Activated naive CD4-positive, alpha-beta T cell treated with anti-CD3 and anti-CD28 coated beads for 36 hours (primary cell): Measurements from ENCODE around the gene RING1. TPM values are rescaled to one million over a fixed set of nuclear protein-coding genes. Genes with fewer than 3 reads are reported as not detected.
"Not testable (repeated sequence)": the region's sequence is repeated elsewhere in the genome, so short reads cannot be mapped to it uniquely, and the experiment has no call there.

Experiments
- CTCF ChIA-PET: fragments of 350-600 bp; sonication (Branson Sonifier 250); formaldehyde crosslinking; loops from one replicate; lab custom pipeline; 2021; ENCODE audit warnings: antibody characterized with exemption; lab: Charles Lee
- DNase-seq: peaks from one replicate; pipeline ENCODE4 v3.0.0-alpha.2; 2020
- H3K27ac Mint-ChIP-seq: one replicate; pipeline ENCODE4 v1.8.0; 2021; ENCODE audit warnings: mild to moderate bottlenecking, mixed read lengths
- H3K27me3 Mint-ChIP-seq: one replicate; pipeline ENCODE4 v1.8.0; 2021; ENCODE audit warnings: low read depth, mixed read lengths
- H3K36me3 Mint-ChIP-seq: one replicate; pipeline ENCODE4 v1.8.0; 2021; ENCODE audit warnings: low read depth, mixed read lengths
- H3K4me1 Mint-ChIP-seq: one replicate; pipeline ENCODE4 v1.8.0; 2021; ENCODE audit warnings: low read depth, mixed read lengths
- H3K4me3 Mint-ChIP-seq: one replicate; pipeline ENCODE4 v1.8.0; 2021; ENCODE audit warnings: mild to moderate bottlenecking, moderate library complexity, mixed read lengths
- H3K9me3 Mint-ChIP-seq: one replicate; pipeline ENCODE4 v1.8.0; 2021; ENCODE audit warnings: mixed read lengths
- intact Hi-C: fragments of 100-400 bp; cut with micrococcal nuclease; formaldehyde crosslinking; loops from one replicate; pipeline ENCODE4 v1.15.1; 2023
- total RNA-seq, 2 experiments: library from RNA; stranded (reverse); gene quantifications; one replicate each; pipeline ENCODE4 v1.2.3, GENCODE V29; 2021

RING1 gene
- total RNA-seq, 2 experiments from 2014 or later = 17.1 to 18.2 TPM

- Mint-ChIP-seq H3K4me1 (peaks cover 18% of the 10 kb centered on the region), H3K36me3 (peaks cover 8% of the 10 kb centered on the region)
Observed at GRCh38 chr6:33216117-33216649, 7.9 kb downstream of the RING1 start.

GRCh38 chr6:33217246-33217645, 8.9 kb downstream of the RING1 start:
- H3K4me1 Mint-ChIP-seq = peaks cover 18% of the 10 kb centered on the region
- CTCF ChIA-PET = no interaction called here
- no peak overlapping the region for H3K4me3 Mint-ChIP-seq
- H3K9me3 Mint-ChIP-seq = no peaks in the 10 kb centered on the region
- DNase-seq = no peak
- no peak overlapping the region for H3K27ac Mint-ChIP-seq
- H3K27me3 Mint-ChIP-seq = peaks cover 34% of the 10 kb centered on the region
- H3K36me3 Mint-ChIP-seq = peaks cover 3% of the 10 kb centered on the region
- intact Hi-C loops = no loop called here

More at GRCh38 chr6:33216117-33216649, 7.9 kb downstream of the RING1 start:
- no peak for DNase-seq
- Mint-ChIP-seq H3K27ac (no peak overlapping the region), H3K27me3 (peaks cover 31% of the 10 kb centered on the region), H3K9me3 (no peaks in the 10 kb centered on the region), H3K4me3 (no peak overlapping the region)
- intact Hi-C loops = no loop called here
- CTCF ChIA-PET = no interaction called here

GRCh38 chr6:33217681-33218080, 9.4 kb downstream of the RING1 start:
- CTCF ChIA-PET = interaction anchor here (1.2 kb wide), 1 partner anchor 91 kb away, joined by 3 read pairs; no protein-coding TSS in a partner anchor
- no peak for DNase-seq
- Mint-ChIP-seq H3K36me3 (peaks cover under 1% of the 10 kb centered on the region), H3K4me3 (no peak overlapping the region), H3K27me3 (peaks cover 32% of the 10 kb centered on the region), H3K27ac (no peak overlapping the region), H3K9me3 (no peaks in the 10 kb centered on the region), H3K4me1 (peaks cover 16% of the 10 kb centered on the region)
- intact Hi-C loops = no loop called here

- H3K9me3 Mint-ChIP-seq, intact Hi-C loops, H3K27ac Mint-ChIP-seq, H3K27me3 Mint-ChIP-seq, DNase-seq, H3K4me3 Mint-ChIP-seq, H3K4me1 Mint-ChIP-seq, H3K36me3 Mint-ChIP-seq: not testable (repeated sequence)
- CTCF ChIA-PET = interaction anchor here (0.7 to 1.2 kb wide), 4 partner anchors 29 to 326 kb away, joined by 3 to 4 read pairs (median 3); no protein-coding TSS in a partner anchor
Observed at GRCh38 chr6:33226503-33227120, 18.3 kb downstream of the RING1 start.

GRCh38 chr6:33235221-33235634, 26.9 kb downstream of the RING1 start:
- Mint-ChIP-seq H3K27ac (no peak overlapping the region), H3K9me3 (no peaks in the 10 kb centered on the region)

GRCh38 chr6:33236328-33236727, 28.0 kb downstream of the RING1 start:
- no peak for DNase-seq
- Mint-ChIP-seq H3K4me3 (no peak overlapping the region), H3K36me3 (no peaks in the 10 kb centered on the region), H3K4me1 (peaks cover 2% of the 10 kb centered on the region), H3K9me3 (no peaks in the 10 kb centered on the region), H3K27ac (no peak overlapping the region), H3K27me3 (peaks cover 12% of the 10 kb centered on the region)
- intact Hi-C loops = no loop called here
- CTCF ChIA-PET = no interaction called here

More at GRCh38 chr6:33235221-33235634, 26.9 kb downstream of the RING1 start:
- intact Hi-C loops = no loop called here
- H3K4me3 Mint-ChIP-seq = no peak overlapping the region
- no peaks in the 10 kb centered on the region for H3K4me1 Mint-ChIP-seq
- CTCF ChIA-PET = no interaction called here
- peaks cover 12% of the 10 kb centered on the region for H3K27me3 Mint-ChIP-seq
- no peaks in the 10 kb centered on the region for H3K36me3 Mint-ChIP-seq
- no peak for DNase-seq

GRCh38 chr6:33236852-33237251, 28.6 kb downstream of the RING1 start:
- intact Hi-C loops = no loop called here
- no peak for DNase-seq
- Mint-ChIP-seq H3K27ac (no peak overlapping the region), H3K9me3 (no peaks in the 10 kb centered on the region), H3K4me3 (no peak overlapping the region), H3K27me3 (peaks cover 12% of the 10 kb centered on the region), H3K36me3 (no peaks in the 10 kb centered on the region), H3K4me1 (peaks cover 5% of the 10 kb centered on the region)
- CTCF ChIA-PET = no interaction called here

- intact Hi-C loops = no loop called here
- Mint-ChIP-seq H3K27me3 (peaks cover 15% of the 10 kb centered on the region), H3K9me3 (no peaks in the 10 kb centered on the region), H3K4me3 (no peak overlapping the region), H3K36me3 (no peaks in the 10 kb centered on the region), H3K27ac (no peak overlapping the region), H3K4me1 (peaks cover 12% of the 10 kb centered on the region)
- CTCF ChIA-PET = interaction anchor here (0.6 kb wide), 1 partner anchor 87 kb away, joined by 3 read pairs; no protein-coding TSS in a partner anchor
- no peak for DNase-seq
Observed at GRCh38 chr6:33237741-33238140, 29.4 kb downstream of the RING1 start.

- no peak for DNase-seq
- no peak overlapping the region for H3K4me3 Mint-ChIP-seq
- no peaks in the 10 kb centered on the region for H3K9me3 Mint-ChIP-seq
- CTCF ChIA-PET = no interaction called here
- no peak overlapping the region for H3K27ac Mint-ChIP-seq
- H3K4me1 Mint-ChIP-seq = peaks cover 14% of the 10 kb centered on the region
- peaks cover 3% of the 10 kb centered on the region for H3K27me3 Mint-ChIP-seq
- H3K36me3 Mint-ChIP-seq = no peaks in the 10 kb centered on the region
- intact Hi-C loops = loop anchor here (1.0 kb wide), 1 partner anchor 37 kb away; no protein-coding TSS in a partner anchor
Observed at GRCh38 chr6:33241968-33242367, 33.7 kb downstream of the RING1 start.

- peaks cover 3% of the 10 kb centered on the region for H3K27me3 Mint-ChIP-seq
- no peak overlapping the region for H3K4me3 Mint-ChIP-seq
- H3K4me1 Mint-ChIP-seq = peaks cover 18% of the 10 kb centered on the region
Observed at GRCh38 chr6:33243476-33243875, 35.2 kb downstream of the RING1 start.

GRCh38 chr6:33247977-33248642, 39.8 kb downstream of the RING1 start:
- intact Hi-C loops = loop anchor here (1.0 to 2.0 kb wide), 5 partner anchors 67 to 234 kb away; partner anchors contain the start of gene TAPBP
- Mint-ChIP-seq H3K9me3 (no peaks in the 10 kb centered on the region), H3K27me3 (no peaks in the 10 kb centered on the region), H3K4me3 (peak overlapping the region; percentile 90), H3K36me3 (peaks cover 21% of the 10 kb centered on the region), H3K4me1 (peaks cover 39% of the 10 kb centered on the region), H3K27ac (peak overlapping the region; percentile 93)
- DNase-seq = peak; percentile 97
- CTCF ChIA-PET = interaction anchor here (0.7 to 5.5 kb wide), 28 partner anchors 8 to 234 kb away, joined by 3 to 57 read pairs (median 5); partner anchors contain the start of genes B3GALT4, HSD17B8, RING1 and RPS18

More at GRCh38 chr6:33243476-33243875, 35.2 kb downstream of the RING1 start:
- H3K27ac Mint-ChIP-seq = no peak overlapping the region
- no peak for DNase-seq
- H3K36me3 Mint-ChIP-seq = no peaks in the 10 kb centered on the region
- H3K9me3 Mint-ChIP-seq = no peaks in the 10 kb centered on the region
- intact Hi-C loops = no loop called here
- CTCF ChIA-PET = interaction anchor here (0.8 kb wide), 1 partner anchor 46 kb away, joined by 3 read pairs; no protein-coding TSS in a partner anchor

GRCh38 chr6:33248643-33248931, 40.3 kb downstream of the RING1 start:
- DNase-seq = no peak
- intact Hi-C loops = loop anchor here (1.0 to 2.0 kb wide), 5 partner anchors 66 to 234 kb away; partner anchors contain the start of gene TAPBP
- H3K27ac Mint-ChIP-seq = peak overlapping the region; percentile 93
- H3K36me3 Mint-ChIP-seq = peaks cover 21% of the 10 kb centered on the region
- peaks cover 37% of the 10 kb centered on the region for H3K4me1 Mint-ChIP-seq
- peak overlapping the region; percentile 90 for H3K4me3 Mint-ChIP-seq
- H3K9me3 Mint-ChIP-seq = no peaks in the 10 kb centered on the region
- no peaks in the 10 kb centered on the region for H3K27me3 Mint-ChIP-seq
- CTCF ChIA-PET = interaction anchor here (0.8 to 5.5 kb wide), 28 partner anchors 9 to 234 kb away, joined by 3 to 57 read pairs (median 5); partner anchors contain the start of genes B3GALT4, HSD17B8, RING1 and RPS18
